Measurements from ENCODE around the gene GATA5. TPM values are rescaled to one million over a fixed set of nuclear protein-coding genes. Genes with fewer than 3 reads are reported as not detected.

Gene GATA5
- total RNA-seq, 1 donor from 2014 or later: not detected

DNA sequence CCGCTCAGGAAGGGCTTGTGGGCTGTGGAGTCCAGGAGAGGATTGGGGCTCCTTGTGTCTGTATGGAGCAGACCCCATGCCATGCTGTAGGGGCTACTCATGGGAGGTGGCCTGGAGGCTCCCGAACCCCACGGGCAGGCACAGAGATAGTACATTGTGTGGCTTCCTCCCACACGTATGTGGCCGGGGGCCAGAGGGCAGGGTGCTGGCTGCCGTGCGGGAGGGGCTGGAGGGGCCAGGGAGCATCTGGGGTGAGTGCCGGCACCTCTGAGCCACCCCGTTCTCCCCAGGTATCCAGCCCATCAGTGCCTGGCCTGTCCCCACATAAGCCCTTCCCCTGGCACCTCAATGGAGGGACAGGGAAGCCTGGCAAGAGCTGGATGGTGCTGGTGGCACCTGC, 56.0 kb downstream of the GATA5 start:
- Histone ChIP-seq H3K36me3 (ENCODE audit: control insufficient read depth, insufficient read depth, low read length) (no peaks in the 10 kb centered on the region), H3K4me3 (ENCODE audit: low read depth, low read length) (no peak overlapping the region), H3K27me3 (ENCODE audit: control insufficient read depth, insufficient read depth, low read length) (peaks cover 2% of the 10 kb centered on the region)
- no peak for DNase-seq (ENCODE audit: low read depth)
- no peak for TF ChIP-seq CTCF (IDR thresholded peaks at IDR 0.05; ENCODE audit: insufficient read depth, low read length, severe bottlenecking)
- no peak for FAIRE-seq

GRCh38 chr20:62418709-62419487, 56.9 kb downstream of the GATA5 start:
- TF ChIP-seq CTCF (IDR thresholded peaks at IDR 0.05; ENCODE audit: insufficient read depth, low read length, severe bottlenecking): no peak
- H3K4me3 ChIP-seq (ENCODE audit: low read depth, low read length): no peak overlapping the region
- no peak for FAIRE-seq
- H3K27me3 ChIP-seq (ENCODE audit: control insufficient read depth, insufficient read depth, low read length): peaks cover 2% of the 10 kb centered on the region
- DNase-seq (ENCODE audit: low read depth): no peak
- H3K36me3 ChIP-seq (ENCODE audit: control insufficient read depth, insufficient read depth, low read length): no peaks in the 10 kb centered on the region

DNA sequence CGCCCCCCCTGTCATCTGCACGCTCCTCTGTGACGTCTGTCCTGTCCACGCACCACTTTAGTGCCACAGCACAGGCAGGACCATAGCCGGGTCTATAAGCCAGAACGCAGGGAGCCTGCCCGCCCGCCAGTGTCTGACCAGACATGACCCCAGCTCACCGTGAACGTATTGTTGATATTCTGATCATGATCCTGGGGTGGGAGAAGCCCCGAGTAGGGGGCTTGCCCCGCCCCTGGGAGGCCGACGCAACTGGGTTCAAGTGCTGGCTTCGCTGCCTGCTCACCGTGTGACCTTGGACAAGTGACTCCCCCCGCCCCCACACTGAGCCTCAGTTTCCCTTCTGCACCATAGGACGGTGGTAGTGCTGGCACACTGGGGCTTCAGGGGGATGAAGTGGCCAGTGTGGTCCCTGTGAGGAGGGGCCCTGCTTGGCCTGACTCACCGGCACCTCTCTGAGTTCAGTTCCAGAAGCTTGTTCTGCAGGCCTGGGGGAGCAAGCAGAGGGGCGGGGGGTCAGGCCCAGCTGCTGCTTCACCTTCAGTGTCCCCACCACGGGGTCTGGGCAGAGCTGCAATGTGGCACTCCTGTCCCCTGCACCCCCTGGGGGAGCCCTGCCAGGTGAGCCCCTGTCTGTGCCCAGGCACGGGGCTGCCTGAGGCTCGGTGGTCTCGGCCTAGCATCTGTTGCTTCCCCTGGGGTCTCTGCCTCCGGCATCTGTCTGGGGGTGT, 57.6 kb downstream of the GATA5 start:
- no peak for TF ChIP-seq CTCF (IDR thresholded peaks at IDR 0.05; ENCODE audit: insufficient read depth, low read length, severe bottlenecking)
- H3K27me3 ChIP-seq (ENCODE audit: control insufficient read depth, insufficient read depth, low read length): peaks cover 2% of the 10 kb centered on the region
- no peak overlapping the region for H3K4me3 ChIP-seq (ENCODE audit: low read depth, low read length)
- DNase-seq (ENCODE audit: low read depth) (no peak), FAIRE-seq (no peak)
- no peaks in the 10 kb centered on the region for H3K36me3 ChIP-seq (ENCODE audit: control insufficient read depth, insufficient read depth, low read length)

- Histone ChIP-seq H3K36me3 (ENCODE audit: control insufficient read depth, insufficient read depth, low read length) (no peaks in the 10 kb centered on the region), H3K27me3 (ENCODE audit: control insufficient read depth, insufficient read depth, low read length) (no peaks in the 10 kb centered on the region), H3K4me3 (ENCODE audit: low read depth, low read length) (no peak overlapping the region)
- no peak for TF ChIP-seq CTCF (IDR thresholded peaks at IDR 0.05; ENCODE audit: insufficient read depth, low read length, severe bottlenecking)
- DNase-seq (ENCODE audit: low read depth): no peak
- FAIRE-seq: no peak
Measured at GRCh38 chr20:62416651-62417637, 58.9 kb downstream of the GATA5 start.

GRCh38 chr20:62415354-62416111, 60.3 kb downstream of the GATA5 start:
- TF ChIP-seq CTCF (IDR thresholded peaks at IDR 0.05; ENCODE audit: insufficient read depth, low read length, severe bottlenecking): no peak
- no peak for FAIRE-seq
- no peak for DNase-seq (ENCODE audit: low read depth)
- no peaks in the 10 kb centered on the region for H3K36me3 ChIP-seq (ENCODE audit: control insufficient read depth, insufficient read depth, low read length)
- no peaks in the 10 kb centered on the region for H3K27me3 ChIP-seq (ENCODE audit: control insufficient read depth, insufficient read depth, low read length)
- H3K4me3 ChIP-seq (ENCODE audit: low read depth, low read length): no peak overlapping the region

Data from bronchial epithelial cell (primary cell).